SK-N-SH (cell line): ENCODE measurements around the gene SFXN5.

Source experiments
- EZH2phosphoT487 ChIP-seq: fragments of 200-600 bp; sonication (generic); IDR thresholded peaks from 2 replicates; pipeline ENCODE4 v1.6.1; 2017; ENCODE audit warnings: low read depth, mixed run types, mild to moderate bottlenecking, antibody characterized with exemption, moderate library complexity, borderline replicate concordance
- GABPA ChIP-seq: IDR thresholded peaks from 2 replicates; pipeline ENCODE4 v1.4.0; 2012; ENCODE audit warnings: low read depth, mild to moderate bottlenecking
- SIN3A ChIP-seq: IDR thresholded peaks from 2 replicates; pipeline ENCODE4 v1.6.1; 2012; ENCODE audit warnings: low read depth, mild to moderate bottlenecking, low read length, moderate library complexity, borderline replicate concordance
- TF ChIP-seq, protein P1 (sequence below): IDR thresholded peaks from 2 replicates; pipeline ENCODE4 v1.4.0; 2012; ENCODE audit warnings: low read depth
- TF ChIP-seq, protein P2 (sequence below): fragments of 200-600 bp; sonication (generic); IDR thresholded peaks from 2 replicates; pipeline ENCODE4 v1.6.1; 2017; ENCODE audit warnings: antibody characterized with exemption, mild to moderate bottlenecking, moderate library complexity
- TF ChIP-seq, protein P3 (sequence below): fragments of 150-350 bp; IDR thresholded peaks from 2 replicates; pipeline ENCODE4 v1.6.1; 2017; ENCODE audit warnings: antibody characterized with exemption, low read length, low read depth, borderline replicate concordance

DNA sequence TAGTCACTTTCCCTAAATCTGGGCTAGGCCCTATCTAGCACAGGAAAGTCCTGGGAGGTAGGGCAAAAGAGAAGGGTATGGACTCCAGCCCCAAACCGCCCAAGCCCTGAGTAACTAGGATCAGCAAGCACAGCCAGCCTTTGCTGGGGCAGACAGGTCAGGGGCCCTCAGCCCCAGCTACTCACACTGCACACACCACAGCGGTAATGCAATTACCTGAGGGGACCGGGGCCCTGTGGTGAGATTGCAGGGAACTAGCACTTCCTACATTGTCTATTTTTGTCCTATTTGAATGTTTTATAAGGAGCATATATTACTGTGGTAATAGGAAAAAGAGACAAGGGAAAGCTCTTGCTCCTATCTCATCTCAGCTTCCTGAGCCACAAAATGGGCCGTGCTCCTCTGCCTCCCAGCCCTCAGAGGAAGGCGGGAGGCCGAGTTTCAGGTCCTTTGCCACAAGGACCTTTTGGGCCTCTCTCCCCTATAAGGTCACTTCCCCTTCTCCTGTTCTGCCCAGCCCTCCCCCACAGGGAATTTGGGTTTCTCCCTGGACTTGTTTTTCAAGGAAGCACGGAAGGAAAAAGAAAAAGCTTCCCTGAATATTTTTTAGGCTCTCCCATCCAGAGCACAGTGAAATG lies 20.8 kb upstream of the SFXN5 start:
- TF ChIP-seq, protein P1, sequence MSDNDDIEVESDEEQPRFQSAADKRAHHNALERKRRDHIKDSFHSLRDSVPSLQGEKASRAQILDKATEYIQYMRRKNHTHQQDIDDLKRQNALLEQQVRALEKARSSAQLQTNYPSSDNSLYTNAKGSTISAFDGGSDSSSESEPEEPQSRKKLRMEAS, result no peak
- TF ChIP-seq, protein P2, sequence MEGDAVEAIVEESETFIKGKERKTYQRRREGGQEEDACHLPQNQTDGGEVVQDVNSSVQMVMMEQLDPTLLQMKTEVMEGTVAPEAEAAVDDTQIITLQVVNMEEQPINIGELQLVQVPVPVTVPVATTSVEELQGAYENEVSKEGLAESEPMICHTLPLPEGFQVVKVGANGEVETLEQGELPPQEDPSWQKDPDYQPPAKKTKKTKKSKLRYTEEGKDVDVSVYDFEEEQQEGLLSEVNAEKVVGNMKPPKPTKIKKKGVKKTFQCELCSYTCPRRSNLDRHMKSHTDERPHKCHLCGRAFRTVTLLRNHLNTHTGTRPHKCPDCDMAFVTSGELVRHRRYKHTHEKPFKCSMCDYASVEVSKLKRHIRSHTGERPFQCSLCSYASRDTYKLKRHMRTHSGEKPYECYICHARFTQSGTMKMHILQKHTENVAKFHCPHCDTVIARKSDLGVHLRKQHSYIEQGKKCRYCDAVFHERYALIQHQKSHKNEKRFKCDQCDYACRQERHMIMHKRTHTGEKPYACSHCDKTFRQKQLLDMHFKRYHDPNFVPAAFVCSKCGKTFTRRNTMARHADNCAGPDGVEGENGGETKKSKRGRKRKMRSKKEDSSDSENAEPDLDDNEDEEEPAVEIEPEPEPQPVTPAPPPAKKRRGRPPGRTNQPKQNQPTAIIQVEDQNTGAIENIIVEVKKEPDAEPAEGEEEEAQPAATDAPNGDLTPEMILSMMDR, result no peak
- TF ChIP-seq SIN3A (no peak), EZH2phosphoT487 (no peak), GABPA (no peak)
- TF ChIP-seq, protein P3, sequence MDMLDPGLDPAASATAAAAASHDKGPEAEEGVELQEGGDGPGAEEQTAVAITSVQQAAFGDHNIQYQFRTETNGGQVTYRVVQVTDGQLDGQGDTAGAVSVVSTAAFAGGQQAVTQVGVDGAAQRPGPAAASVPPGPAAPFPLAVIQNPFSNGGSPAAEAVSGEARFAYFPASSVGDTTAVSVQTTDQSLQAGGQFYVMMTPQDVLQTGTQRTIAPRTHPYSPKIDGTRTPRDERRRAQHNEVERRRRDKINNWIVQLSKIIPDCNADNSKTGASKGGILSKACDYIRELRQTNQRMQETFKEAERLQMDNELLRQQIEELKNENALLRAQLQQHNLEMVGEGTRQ, result no peak
